NCI-H446 treated with DMSO at 0.1 percent for 48 hours (cell line): ENCODE data around the gene DPP4.
"Not testable (repeated sequence)": the region's sequence is repeated elsewhere in the genome, so short reads cannot be mapped to it uniquely, and the experiment has no call there.

ENCODE experiments used
- DNase-seq: peaks from one replicate; lab custom pipeline; 2025; lab: John Stamatoyannopoulos, UW

The DPP4 gene

DNA sequence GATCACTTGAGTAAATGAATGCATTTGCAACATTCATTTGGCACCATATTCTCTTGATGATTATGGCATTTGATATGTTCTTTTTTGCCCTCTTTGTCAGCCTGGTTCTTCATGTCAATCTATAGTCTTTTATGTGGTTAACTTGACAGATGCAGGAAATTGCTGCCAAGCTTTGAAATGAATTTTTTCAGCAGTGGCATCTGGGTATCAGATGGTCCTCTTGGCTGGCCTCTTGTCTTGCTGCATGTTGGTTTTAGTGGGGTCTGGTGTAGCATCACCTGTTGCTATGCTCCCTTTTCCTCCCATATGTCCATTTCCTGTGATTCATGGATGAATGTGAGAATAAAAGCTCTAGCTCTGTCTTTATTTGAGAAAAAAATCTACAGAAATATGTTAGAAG lies 119.9 kb downstream of the DPP4 start:
- DNase-seq = peak; percentile 84

- DNase-seq = not testable (repeated sequence)
Measured at GRCh38 chr2:161953367-161953766, 120.6 kb downstream of the DPP4 start.

DNA sequence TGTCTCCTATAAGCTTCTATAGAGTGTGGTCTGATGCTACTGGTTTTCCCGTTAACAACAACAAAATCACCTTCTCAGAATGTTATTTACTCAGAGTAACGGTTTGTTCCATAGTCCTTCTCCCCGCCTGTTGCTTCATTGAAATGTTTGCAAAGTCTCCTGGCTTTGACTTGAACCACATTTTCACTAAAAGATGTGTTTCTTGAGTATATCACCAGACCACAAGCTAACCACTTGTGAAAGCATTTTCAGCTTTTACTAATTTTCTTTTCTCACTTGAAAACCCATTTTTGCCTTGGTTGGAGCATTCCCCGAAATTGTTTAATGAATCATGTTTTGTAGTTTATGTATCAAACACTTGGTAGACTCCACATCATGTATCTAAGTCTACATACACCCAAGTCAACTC lies 121.2 kb downstream of the DPP4 start:
- DNase-seq = no peak

DNA sequence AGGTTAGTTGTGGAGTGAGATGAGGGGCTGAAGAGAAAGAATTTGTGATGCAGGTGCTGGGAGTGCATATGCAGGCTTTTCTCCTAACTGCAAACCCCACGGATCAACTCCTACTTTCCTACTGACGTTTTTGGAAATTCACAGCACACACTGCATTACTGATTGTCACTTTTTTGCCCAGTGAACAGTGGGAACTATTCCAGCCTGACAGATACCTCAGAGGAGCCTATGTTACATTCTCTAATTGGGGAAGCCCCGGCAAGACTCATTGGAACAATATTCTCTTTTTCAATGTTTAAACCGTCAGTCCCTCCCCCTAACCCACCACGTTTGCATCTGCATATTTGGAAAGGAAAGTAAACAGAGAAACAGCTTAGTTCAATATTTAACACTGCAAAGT lies 126.2 kb downstream of the DPP4 start:
- no peak for DNase-seq

- DNase-seq = no peak
Measured at GRCh38 chr2:161947406-161947805, 126.6 kb downstream of the DPP4 start.

DNA sequence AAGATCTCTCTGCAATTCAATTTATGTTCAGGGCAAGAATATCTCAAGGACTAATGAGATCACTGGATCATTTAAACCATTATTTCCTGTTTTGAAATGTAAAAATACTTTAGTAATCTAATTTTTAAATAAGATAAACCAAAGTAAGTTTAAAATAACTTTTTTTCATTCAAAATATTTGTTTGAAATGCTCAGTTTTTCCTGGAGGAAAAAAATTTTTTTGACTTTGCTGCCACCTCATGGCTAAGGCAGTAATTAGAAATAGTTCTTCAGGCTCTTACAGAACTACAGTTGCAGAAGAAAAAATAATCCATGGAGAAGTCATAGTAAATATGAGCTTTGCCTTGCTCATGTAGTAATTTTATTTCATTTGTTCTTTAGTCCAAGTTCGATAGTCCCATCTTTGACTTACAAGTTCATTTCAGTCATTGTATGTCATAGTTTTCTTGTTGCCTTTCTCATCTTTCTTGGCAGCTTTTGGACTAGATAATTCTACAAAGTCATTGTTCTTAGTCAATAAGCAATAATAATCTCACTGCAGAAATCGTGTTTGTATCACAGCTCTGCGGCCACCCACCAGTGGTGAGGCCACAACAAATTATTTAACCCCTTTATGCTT lies 127.4 kb downstream of the DPP4 start:
- DNase-seq = peak; percentile 20

- no peak for DNase-seq
Measured at GRCh38 chr2:161943011-161943410, 131.0 kb downstream of the DPP4 start.
